Rectal smooth muscle tissue (tissue), 1 donor: ENCODE results near the gene ACBD6.

Source experiments
- H3K27ac ChIP-seq: one replicate; pipeline ENCODE4 v1.7.0; 2013; ENCODE audit warnings: low read depth, low read length, inconsistent platforms
- H3K27me3 ChIP-seq: one replicate; pipeline ENCODE4 v1.7.0; 2013; ENCODE audit warnings: low read length; ENCODE audit not compliant: control insufficient read depth, insufficient read depth
- H3K36me3 ChIP-seq: one replicate; pipeline ENCODE4 v1.7.0; 2013; ENCODE audit warnings: low read length; ENCODE audit not compliant: control insufficient read depth, insufficient read depth
- H3K4me1 ChIP-seq: one replicate; pipeline ENCODE4 v1.7.0; 2013; ENCODE audit warnings: low read length; ENCODE audit not compliant: control insufficient read depth, insufficient read depth
- H3K4me3 ChIP-seq: one replicate; pipeline ENCODE4 v1.7.0; 2013; ENCODE audit warnings: low read length
- H3K9ac ChIP-seq: one replicate; pipeline ENCODE4 v1.7.0; 2013; ENCODE audit warnings: low read length

Gene ACBD6

DNA sequence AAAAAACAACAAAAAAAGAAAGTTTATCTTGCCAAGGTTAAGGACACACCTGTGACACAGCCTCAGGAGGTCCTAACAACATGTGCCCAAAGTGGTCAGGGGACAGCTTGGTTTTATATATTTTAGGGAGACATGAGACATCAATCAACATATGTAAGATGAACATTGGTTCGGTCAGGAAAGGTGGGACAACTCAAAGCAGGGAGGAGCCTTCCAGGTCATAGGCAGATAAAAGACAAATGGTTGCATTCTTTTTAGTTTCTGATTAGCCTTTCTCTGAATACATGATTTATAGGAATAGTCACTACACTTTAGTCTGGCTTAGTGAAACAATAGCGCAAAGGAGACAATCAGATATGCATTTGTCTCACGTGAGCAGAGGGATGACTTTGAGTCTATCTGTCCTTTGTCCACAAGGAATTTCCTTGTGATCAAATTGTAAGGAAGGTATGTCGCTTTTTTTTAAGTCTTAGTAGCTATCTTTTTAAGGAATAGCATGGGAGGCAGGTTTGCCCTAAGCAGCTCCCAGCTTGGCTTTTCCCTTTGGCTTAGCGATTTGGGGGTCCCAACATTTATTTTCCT, 33.1 kb upstream of the ACBD6 start:
- Histone ChIP-seq H3K4me3 (no peak overlapping the region), H3K27me3 (no peaks in the 10 kb centered on the region), H3K4me1 (no peaks in the 10 kb centered on the region), H3K9ac (no peak overlapping the region), H3K36me3 (no peaks in the 10 kb centered on the region), H3K27ac (no peak overlapping the region)

DNA sequence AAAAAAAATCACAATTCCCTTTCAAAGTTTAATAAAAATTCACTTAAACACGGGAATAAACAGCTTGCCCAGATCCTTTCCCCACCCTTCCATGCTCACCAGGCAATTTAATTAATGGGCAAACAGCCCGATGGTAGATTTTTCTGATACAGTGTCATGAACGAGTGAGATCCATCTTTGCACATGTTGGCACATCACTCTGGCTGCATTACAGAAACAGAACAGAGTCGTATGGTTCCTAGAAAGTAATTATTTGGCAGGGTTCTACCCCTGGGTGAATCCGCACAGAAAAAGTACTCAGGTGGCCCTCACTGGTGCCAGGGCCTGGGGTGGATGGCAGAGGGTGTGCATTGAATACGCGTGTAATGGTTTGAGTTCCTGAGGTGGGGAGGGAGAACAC, 31.8 kb upstream of the ACBD6 start:
- no peaks in the 10 kb centered on the region for H3K27me3 ChIP-seq
- H3K4me1 ChIP-seq = no peaks in the 10 kb centered on the region
- no peak overlapping the region for H3K9ac ChIP-seq
- no peaks in the 10 kb centered on the region for H3K36me3 ChIP-seq
- no peak overlapping the region for H3K4me3 ChIP-seq
- H3K27ac ChIP-seq = no peak overlapping the region

DNA sequence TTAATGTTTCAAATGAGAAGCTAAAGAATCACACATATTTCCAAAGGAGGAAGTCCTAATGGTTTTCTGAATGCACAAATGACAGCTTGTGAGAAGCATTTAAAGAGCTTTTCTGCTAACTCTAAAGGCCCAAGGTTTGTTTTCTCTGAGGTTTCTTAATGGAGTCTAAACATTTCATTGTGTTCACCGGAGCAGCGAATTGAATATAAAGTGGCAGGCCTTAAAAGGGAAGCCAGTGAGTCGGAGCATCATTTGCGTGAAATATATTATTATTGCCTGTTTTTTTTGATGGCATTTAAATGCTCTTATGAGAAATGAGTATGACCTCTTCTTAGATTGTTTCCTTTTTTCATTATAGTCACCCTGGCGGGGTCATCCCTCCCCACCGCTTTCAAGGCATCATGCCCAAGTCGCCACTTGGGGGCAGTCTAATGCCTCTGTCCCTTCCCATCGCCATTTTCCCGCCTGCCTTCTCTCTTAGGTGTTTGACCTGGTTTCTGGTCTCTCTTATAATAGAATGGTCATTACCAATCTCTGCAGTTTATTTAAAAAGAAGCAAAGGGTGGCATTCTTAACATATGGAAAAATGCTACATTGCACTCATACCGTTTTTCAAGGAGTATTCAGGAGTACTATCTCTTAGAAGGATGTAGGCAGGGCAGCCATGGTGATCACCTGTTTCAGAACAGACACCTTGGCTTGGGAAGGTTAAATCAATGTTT, 31.1 kb upstream of the ACBD6 start:
- Histone ChIP-seq H3K27me3 (no peaks in the 10 kb centered on the region), H3K4me1 (no peaks in the 10 kb centered on the region), H3K36me3 (no peaks in the 10 kb centered on the region), H3K9ac (no peak overlapping the region), H3K4me3 (no peak overlapping the region), H3K27ac (no peak overlapping the region)

DNA sequence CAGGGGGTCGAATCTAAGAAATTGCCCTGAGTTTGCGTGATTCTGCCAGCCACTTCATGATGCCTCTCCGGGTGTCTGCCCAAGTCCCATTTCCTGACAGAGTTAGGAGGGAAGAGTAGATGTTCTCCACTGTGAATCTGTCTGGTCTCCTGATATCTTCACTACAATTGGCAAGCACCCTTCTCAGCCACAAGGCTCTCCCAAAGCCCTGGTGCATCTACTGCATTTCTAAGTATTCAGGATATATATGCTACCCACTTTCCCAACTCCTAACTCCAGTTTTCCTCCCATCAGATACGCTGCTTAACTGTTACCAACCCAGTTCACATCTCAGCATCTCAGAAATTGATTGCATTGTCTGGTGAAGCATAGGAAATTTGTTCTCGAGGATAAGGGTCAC, 30.5 kb upstream of the ACBD6 start:
- H3K4me3 ChIP-seq = no peak overlapping the region
- no peaks in the 10 kb centered on the region for H3K27me3 ChIP-seq
- H3K4me1 ChIP-seq = no peaks in the 10 kb centered on the region
- H3K27ac ChIP-seq = no peak overlapping the region
- no peak overlapping the region for H3K9ac ChIP-seq
- H3K36me3 ChIP-seq = no peaks in the 10 kb centered on the region

DNA sequence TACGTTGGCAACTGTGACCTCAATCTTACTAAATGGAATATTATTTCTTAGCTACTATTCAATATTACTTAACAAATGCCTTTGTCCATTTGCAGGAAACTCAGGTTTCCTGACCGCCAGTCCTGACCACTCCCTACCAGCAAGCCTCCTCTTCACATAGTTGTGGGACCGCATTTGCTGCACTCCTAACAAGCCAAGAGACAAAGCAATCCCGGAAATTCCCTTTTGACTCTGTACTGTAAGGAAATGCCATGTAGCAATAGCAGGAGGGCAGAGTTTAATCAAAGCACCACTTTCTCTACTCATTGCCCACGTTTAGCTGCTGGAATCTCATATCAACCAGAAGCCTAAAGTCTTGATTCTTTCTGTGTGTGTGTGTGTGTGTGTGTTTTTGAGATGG, 28.1 kb upstream of the ACBD6 start:
- H3K27me3 ChIP-seq = no peaks in the 10 kb centered on the region

DNA sequence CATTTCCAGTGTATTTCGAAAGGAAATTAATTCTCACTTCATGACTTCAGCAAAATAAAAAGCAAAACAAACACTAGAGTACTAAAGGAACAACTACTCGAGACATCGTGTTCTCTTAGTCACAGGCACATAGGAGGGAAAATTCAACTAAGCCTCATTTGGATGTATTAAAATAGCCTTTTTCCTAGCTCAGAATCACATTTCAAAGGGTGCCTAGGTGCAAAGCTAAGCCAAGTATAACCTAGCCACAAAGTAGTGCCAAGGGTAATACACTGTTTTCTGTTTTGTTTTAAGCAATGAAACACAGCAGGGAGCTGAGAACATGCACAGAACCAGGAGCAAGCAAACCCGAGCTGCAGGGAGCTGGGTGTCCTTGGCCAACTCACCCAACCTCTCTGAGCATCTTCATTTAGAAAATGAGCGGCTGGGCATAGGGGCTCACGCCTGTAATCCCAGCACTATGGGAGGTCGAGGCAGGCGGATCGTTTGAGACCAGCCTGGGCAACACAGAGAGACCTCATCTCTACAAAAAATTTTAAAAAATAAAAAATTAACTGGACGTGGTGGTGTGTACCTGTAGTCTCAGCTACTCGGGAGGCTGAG, 26.6 kb upstream of the ACBD6 start:
- Histone ChIP-seq H3K36me3 (no peaks in the 10 kb centered on the region), H3K9ac (no peak overlapping the region), H3K4me1 (no peaks in the 10 kb centered on the region), H3K4me3 (no peak overlapping the region), H3K27me3 (no peaks in the 10 kb centered on the region), H3K27ac (no peak overlapping the region)

More for the DNA sequence above, 28.1 kb upstream of the ACBD6 start:
- no peak overlapping the region for H3K27ac ChIP-seq
- H3K36me3 ChIP-seq = no peaks in the 10 kb centered on the region
- no peak overlapping the region for H3K9ac ChIP-seq
- H3K4me3 ChIP-seq = no peak overlapping the region
- no peaks in the 10 kb centered on the region for H3K4me1 ChIP-seq

DNA sequence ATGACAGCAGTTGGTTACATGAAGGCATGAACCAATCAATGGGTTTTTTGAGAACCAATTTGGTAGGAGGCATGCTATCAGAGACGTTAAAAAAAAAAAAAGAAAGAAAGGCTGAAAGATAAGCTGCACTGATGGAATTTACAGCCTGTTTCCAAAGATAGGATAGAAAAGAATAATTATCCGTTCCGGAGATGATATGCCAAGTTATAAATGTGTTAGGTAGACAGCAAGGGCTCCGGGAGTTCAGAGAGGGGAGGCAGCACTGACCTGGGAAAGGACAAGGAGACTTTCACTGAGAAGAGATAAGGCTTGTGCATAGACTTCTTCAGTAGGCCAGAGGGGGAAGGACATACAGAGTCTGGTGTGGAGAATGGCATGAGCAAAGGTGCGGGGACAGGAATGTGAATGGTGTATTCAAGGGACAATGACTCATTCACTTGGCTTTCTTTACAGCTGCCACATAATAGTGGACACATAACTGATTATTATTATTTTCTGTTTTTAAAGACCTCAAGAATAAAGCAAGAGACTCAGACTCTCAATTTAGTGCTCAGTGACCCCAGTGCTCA, 24.8 kb upstream of the ACBD6 start:
- Histone ChIP-seq H3K4me3 (no peak overlapping the region), H3K27me3 (no peaks in the 10 kb centered on the region), H3K4me1 (no peaks in the 10 kb centered on the region), H3K27ac (no peak overlapping the region), H3K36me3 (no peaks in the 10 kb centered on the region), H3K9ac (no peak overlapping the region)

DNA sequence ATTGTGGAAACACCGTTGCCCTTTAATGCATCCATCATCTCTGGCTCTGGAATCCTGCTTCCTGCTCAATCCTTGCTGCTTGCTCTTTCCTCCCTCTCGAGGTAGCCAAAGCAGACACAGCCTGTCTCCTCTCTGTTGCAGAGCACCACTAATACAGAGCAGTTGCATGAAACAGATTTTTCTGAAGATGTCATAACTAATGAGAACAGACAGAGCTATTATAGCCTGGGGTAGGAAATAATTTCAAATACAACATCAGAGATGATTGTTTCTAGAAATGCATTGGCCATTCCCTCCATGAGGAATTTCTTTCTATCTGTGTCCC, 23.3 kb upstream of the ACBD6 start:
- no peak overlapping the region for H3K9ac ChIP-seq
- no peaks in the 10 kb centered on the region for H3K36me3 ChIP-seq
- H3K27me3 ChIP-seq = no peaks in the 10 kb centered on the region
- no peak overlapping the region for H3K27ac ChIP-seq
- H3K4me1 ChIP-seq = no peaks in the 10 kb centered on the region
- H3K4me3 ChIP-seq = no peak overlapping the region

DNA sequence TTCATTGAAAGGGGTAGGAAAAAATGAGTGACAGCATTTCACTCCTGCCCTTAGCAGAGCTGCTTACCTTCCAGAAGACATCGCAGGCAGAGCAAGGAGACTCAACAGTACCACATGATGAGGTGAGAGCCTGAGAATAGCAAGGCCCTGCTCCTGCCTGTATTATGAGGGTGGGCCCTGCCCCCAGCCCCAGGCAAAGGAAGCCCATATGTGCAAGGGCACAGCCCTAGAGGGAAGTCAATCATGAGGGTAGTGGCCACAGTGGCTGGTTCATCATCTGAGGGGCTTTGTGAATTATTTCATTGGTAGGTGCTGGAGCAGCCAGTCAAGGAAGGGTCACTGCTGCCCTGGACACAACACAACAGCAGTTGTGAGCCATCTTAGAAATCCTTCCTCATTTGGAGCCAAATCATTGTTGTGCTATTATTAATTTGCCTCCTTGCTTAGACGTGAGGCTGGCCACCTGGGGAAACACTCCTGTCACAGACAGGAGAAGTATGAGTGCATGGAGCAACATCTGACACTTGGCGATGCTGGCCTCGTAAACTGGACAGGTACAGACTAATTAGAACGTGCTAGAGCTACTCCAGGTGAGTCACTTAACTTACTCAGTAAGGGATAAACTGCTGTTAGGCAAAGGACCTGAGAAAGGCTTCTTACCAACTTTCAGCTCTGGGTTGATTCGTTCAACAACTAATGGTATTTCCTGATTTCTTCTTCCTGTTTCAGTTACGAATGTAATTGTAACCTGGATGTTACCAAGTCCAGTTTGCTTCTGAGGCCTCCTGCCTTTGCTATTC, 22.7 kb upstream of the ACBD6 start:
- Histone ChIP-seq H3K27me3 (no peaks in the 10 kb centered on the region), H3K4me1 (no peaks in the 10 kb centered on the region), H3K9ac (no peak overlapping the region), H3K4me3 (no peak overlapping the region), H3K27ac (no peak overlapping the region), H3K36me3 (no peaks in the 10 kb centered on the region)

DNA sequence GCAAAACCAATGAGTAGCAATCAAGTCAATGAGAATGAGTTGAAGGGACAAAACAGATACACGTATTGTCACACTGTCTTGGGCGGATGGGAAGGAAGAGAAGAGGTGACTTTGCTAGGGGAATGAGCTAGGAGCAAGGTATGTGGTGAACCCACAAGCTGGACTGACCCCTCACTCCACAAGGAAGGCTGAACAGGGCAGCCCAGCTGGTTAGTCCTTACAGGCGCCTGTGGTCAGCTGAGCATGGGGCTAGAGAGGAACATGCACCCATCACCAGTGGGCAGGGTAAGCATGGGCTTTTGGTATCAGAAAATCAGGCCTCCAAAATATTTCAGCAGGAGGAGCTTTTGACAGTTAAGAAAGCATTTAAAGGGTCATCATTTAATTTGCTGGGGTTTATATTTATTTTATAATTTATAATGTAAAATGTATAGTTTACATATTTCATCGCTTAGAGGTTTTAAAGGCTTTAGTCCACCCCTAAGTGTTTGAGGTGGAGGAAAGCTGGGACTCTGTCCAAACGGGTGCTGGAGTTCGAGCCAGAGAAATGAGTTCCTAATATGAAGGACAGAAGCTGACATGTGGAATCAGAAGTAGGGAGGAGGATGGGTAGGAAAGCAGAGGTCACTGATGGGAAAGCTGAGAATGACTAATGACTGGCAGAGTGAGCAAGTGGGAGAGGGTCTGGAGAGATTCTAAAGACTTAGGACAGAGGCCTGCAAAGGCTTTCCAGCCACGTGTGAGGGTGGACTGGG, 22.0 kb upstream of the ACBD6 start:
- Histone ChIP-seq H3K9ac (no peak overlapping the region), H3K4me1 (no peaks in the 10 kb centered on the region), H3K27ac (no peak overlapping the region), H3K4me3 (no peak overlapping the region), H3K27me3 (no peaks in the 10 kb centered on the region), H3K36me3 (no peaks in the 10 kb centered on the region)

DNA sequence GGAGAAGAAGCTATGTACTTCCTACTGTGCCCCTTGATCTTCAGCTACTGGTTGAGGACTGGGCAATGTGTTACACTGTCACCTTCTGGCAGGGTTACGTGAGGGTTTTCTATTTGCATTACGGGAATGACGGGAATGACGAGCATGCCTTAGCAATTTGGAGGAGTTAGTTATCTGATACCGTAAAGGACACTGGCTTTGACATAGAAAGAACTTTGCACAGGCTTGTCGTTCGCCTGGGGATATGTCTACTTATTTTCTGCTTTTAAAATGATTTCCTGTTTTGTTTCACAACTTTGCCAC, 19.8 kb upstream of the ACBD6 start:
- Histone ChIP-seq H3K36me3 (no peaks in the 10 kb centered on the region), H3K9ac (no peak overlapping the region), H3K27me3 (no peaks in the 10 kb centered on the region), H3K4me1 (no peaks in the 10 kb centered on the region), H3K4me3 (no peak overlapping the region), H3K27ac (no peak overlapping the region)
